ENCODE measurements around the gene FIBP. TPM values are rescaled to one million over a fixed set of nuclear protein-coding genes. Genes with fewer than 3 reads are reported as not detected.

Gene FIBP
- polyA plus RNA-seq (ENCODE audit: insufficient read length in 3 of 3): 10 to 100 TPM; 88.2 to 94.0 (median 92.2) TPM
- long read RNA-seq, donor 1, transcript FIBP-202 (10 exons, 1,248 nt): major isoform, 21 of 104 reads
- long read RNA-seq, donor 1, partial matches to known transcripts: 78 of 104 reads
- long read RNA-seq, donor 1, other reads (novel, unspliced or antisense): 0 of 104 reads
- long read RNA-seq, donor 2, transcript FIBP-202 (10 exons, 1,248 nt): major isoform, 23 of 29 reads
- long read RNA-seq, donor 2, partial matches to known transcripts: 0 of 29 reads
- long read RNA-seq, donor 2, other reads (novel, unspliced or antisense): 0 of 29 reads
- long read RNA-seq, donor 3, transcript FIBP-202 (10 exons, 1,248 nt): major isoform, 28 of 53 reads
- long read RNA-seq, donor 3, partial matches to known transcripts: 17 of 53 reads
- long read RNA-seq, donor 3, other reads (novel, unspliced or antisense): 0 of 53 reads
- long read RNA-seq, donor 4, transcript FIBP-202 (10 exons, 1,248 nt): major isoform, 24 of 43 reads
- long read RNA-seq, donor 4, partial matches to known transcripts: 14 of 43 reads
- long read RNA-seq, donor 4, other reads (novel, unspliced or antisense): 0 of 43 reads
- long read RNA-seq, donor 5: 0 reads
- long read RNA-seq, donor 6, transcript FIBP-202 (10 exons, 1,248 nt): major isoform, 16 of 39 reads
- long read RNA-seq, donor 6, transcript FIBP-204 (2 exons, 980 nt): minor isoform, 5 of 39 reads
- long read RNA-seq, donor 6, transcript FIBP-201 (10 exons, 1,261 nt): minor isoform, 5 of 39 reads
- long read RNA-seq, donor 6, partial matches to known transcripts: 12 of 39 reads
- long read RNA-seq, donor 6, other reads (novel, unspliced or antisense): 0 of 39 reads
- long read RNA-seq, donor 7, transcript FIBP-202 (10 exons, 1,248 nt): major isoform, 36 of 56 reads
- long read RNA-seq, donor 7, partial matches to known transcripts: 13 of 56 reads
- long read RNA-seq, donor 7, other reads (novel, unspliced or antisense): 0 of 56 reads
- long read RNA-seq, donor 8, transcript FIBP-204 (2 exons, 980 nt): minor isoform, 6 of 75 reads
- long read RNA-seq, donor 8, transcript FIBP-202 (10 exons, 1,248 nt): major isoform, 37 of 75 reads
- long read RNA-seq, donor 8, partial matches to known transcripts: 23 of 75 reads
- long read RNA-seq, donor 8, other reads (novel, unspliced or antisense): 0 of 75 reads
- long read RNA-seq, donor 9, transcript FIBP-202 (10 exons, 1,248 nt): major isoform, 20 of 127 reads
- long read RNA-seq, donor 9, partial matches to known transcripts: 97 of 127 reads
- long read RNA-seq, donor 9, other reads (novel, unspliced or antisense): 0 of 127 reads
- long read RNA-seq, donor 10, transcript FIBP-202 (10 exons, 1,248 nt): major isoform, 25 of 144 reads
- long read RNA-seq, donor 10, partial matches to known transcripts: 112 of 144 reads
- long read RNA-seq, donor 10, other reads (novel, unspliced or antisense): 0 of 144 reads
- long read RNA-seq, donor 11, transcript FIBP-202 (10 exons, 1,248 nt): major isoform, 20 of 26 reads
- long read RNA-seq, donor 11, partial matches to known transcripts: 5 of 26 reads
- long read RNA-seq, donor 11, other reads (novel, unspliced or antisense): 0 of 26 reads
- long read RNA-seq, donor 12, transcript FIBP-202 (10 exons, 1,248 nt): major isoform, 12 of 16 reads
- long read RNA-seq, donor 12, partial matches to known transcripts: 0 of 16 reads
- long read RNA-seq, donor 12, other reads (novel, unspliced or antisense): 0 of 16 reads
- long read RNA-seq, donor 13: 0 reads
- long read RNA-seq, donor 14, transcript FIBP-202 (10 exons, 1,248 nt): major isoform, 19 of 163 reads
- long read RNA-seq, donor 14, partial matches to known transcripts: 138 of 163 reads
- long read RNA-seq, donor 14, other reads (novel, unspliced or antisense): 0 of 163 reads
- long read RNA-seq, donor 15, transcript FIBP-202 (10 exons, 1,248 nt): major isoform, 12 of 24 reads
- long read RNA-seq, donor 15, partial matches to known transcripts: 8 of 24 reads
- long read RNA-seq, donor 15, other reads (novel, unspliced or antisense): 0 of 24 reads
- long read RNA-seq, donor 16, transcript FIBP-201 (10 exons, 1,261 nt): minor isoform, 9 of 80 reads
- long read RNA-seq, donor 16, transcript FIBP-204 (2 exons, 980 nt): minor isoform, 5 of 80 reads
- long read RNA-seq, donor 16, transcript FIBP-206 (3 exons, 1,378 nt): minor isoform, 7 of 80 reads
- long read RNA-seq, donor 16, transcript FIBP-202 (10 exons, 1,248 nt): major isoform, 45 of 80 reads
- long read RNA-seq, donor 16, partial matches to known transcripts: 13 of 80 reads
- long read RNA-seq, donor 16, other reads (novel, unspliced or antisense): 0 of 80 reads

- peak; percentile 89 to 96 (median 94) for DNase-seq (ENCODE audit: extremely low read depth in 1 of 11, low read depth in 9 of 11, low spot score in 4 of 11)
These were observed at the start of gene FIBP for GRCh38 chr11:65888163-65888814. TSS of gene FIBP (minus strand) at chr11:65888471. CDS start at chr11:65888418, 53 bp downstream.

GRCh38 chr11:65937766-65938165, 49.5 kb upstream of the FIBP start:
- no peak for DNase-seq (ENCODE audit: extremely low read depth in 1 of 11, low read depth in 9 of 11, low spot score in 4 of 11)

GRCh38 chr11:65934014-65934413, 45.7 kb upstream of the FIBP start:
- DNase-seq (ENCODE audit: extremely low read depth in 1 of 11, low read depth in 9 of 11, low spot score in 4 of 11): no peak

- no peak for DNase-seq (ENCODE audit: extremely low read depth in 1 of 11, low read depth in 9 of 11, low spot score in 4 of 11)
These were observed 44.3 kb upstream of the FIBP start for GRCh38 chr11:65932558-65932919.

- no peak for DNase-seq (ENCODE audit: extremely low read depth in 1 of 11, low read depth in 9 of 11, low spot score in 4 of 11)
These were observed 43.7 kb upstream of the FIBP start for GRCh38 chr11:65931773-65932557.

- DNase-seq (ENCODE audit: extremely low read depth in 1 of 11, low read depth in 9 of 11, low spot score in 4 of 11): no peak
These were observed 40.4 kb upstream of the FIBP start for GRCh38 chr11:65928667-65929066.

- no peak for DNase-seq (ENCODE audit: extremely low read depth in 1 of 11, low read depth in 9 of 11, low spot score in 4 of 11)
These were observed 39.7 kb upstream of the FIBP start for GRCh38 chr11:65927904-65928397.

- no peak for DNase-seq (ENCODE audit: extremely low read depth in 1 of 11, low read depth in 9 of 11, low spot score in 4 of 11)
These were observed 37.1 kb upstream of the FIBP start for GRCh38 chr11:65925397-65925796.

- no peak for DNase-seq (ENCODE audit: extremely low read depth in 1 of 11, low read depth in 9 of 11, low spot score in 4 of 11)
These were observed 34.3 kb upstream of the FIBP start for GRCh38 chr11:65922565-65922964.

GRCh38 chr11:65921876-65922275, 33.6 kb upstream of the FIBP start:
- DNase-seq (ENCODE audit: extremely low read depth in 1 of 11, low read depth in 9 of 11, low spot score in 4 of 11): no peak

- DNase-seq (ENCODE audit: extremely low read depth in 1 of 11, low read depth in 9 of 11, low spot score in 4 of 11): no peak
These were observed 32.8 kb upstream of the FIBP start for GRCh38 chr11:65921033-65921555.

GRCh38 chr11:65920372-65920802, 32.1 kb upstream of the FIBP start:
- no peak for DNase-seq (ENCODE audit: extremely low read depth in 1 of 11, low read depth in 9 of 11, low spot score in 4 of 11)

GRCh38 chr11:65919573-65920371, 31.5 kb upstream of the FIBP start:
- DNase-seq (ENCODE audit: extremely low read depth in 1 of 11, low read depth in 9 of 11, low spot score in 4 of 11): peak in 1 of 11 donors; percentile 26

- DNase-seq (ENCODE audit: extremely low read depth in 1 of 11, low read depth in 9 of 11, low spot score in 4 of 11): peak; percentile 86 to 98 (median 96)
These were observed 30.9 kb upstream of the FIBP start, which contains the start of gene DRAP1 for GRCh38 chr11:65919141-65919572. TSS of gene DRAP1 (plus strand) at chr11:65919426. CDS start at chr11:65919502, 76 bp downstream.
